GM12878 (cell line): ENCODE results near the gene DPF3. TPM values are rescaled to one million over a fixed set of nuclear protein-coding genes. Genes with fewer than 3 reads are reported as not detected.

Experiments
- BCL11A ChIP-seq: IDR thresholded peaks from 2 replicates; pipeline ENCODE4 v1.6.1; 2011; ENCODE audit warnings: low read depth, low read length
- BRCA1 ChIP-seq: IDR thresholded peaks from 2 replicates; pipeline ENCODE4 v1.6.1; 2011; ENCODE audit warnings: low read depth, low read length, improper control_type of control experiment
- CBFB ChIP-seq: IDR thresholded peaks from 2 replicates; pipeline ENCODE4 v1.6.1; 2016; ENCODE audit warnings: antibody characterized with exemption, low read depth
- CHD1 ChIP-seq: IDR thresholded peaks from 2 replicates; pipeline ENCODE4 v1.6.1; 2012; ENCODE audit warnings: low read depth, low read length, improper control_type of control experiment
- CREB1 ChIP-seq: IDR thresholded peaks from 2 replicates; pipeline ENCODE4 v1.6.1; 2012; ENCODE audit warnings: low read depth, mild to moderate bottlenecking, inconsistent platforms
- CREM ChIP-seq: IDR thresholded peaks from 2 replicates; pipeline ENCODE4 v1.6.1; 2014; ENCODE audit warnings: antibody characterized with exemption, low read depth
- EED ChIP-seq: sonication (generic); IDR thresholded peaks from 2 replicates; pipeline ENCODE4 v1.6.1; 2016; ENCODE audit warnings: antibody characterized with exemption, low read depth
- IKZF1 ChIP-seq: fragments of 450-650 bp; conservative IDR thresholded peaks from 2 replicates; pipeline ENCODE4 v1.6.1; 2017; ENCODE audit warnings: antibody characterized with exemption, mild to moderate bottlenecking
- IRF4 ChIP-seq: IDR thresholded peaks from 2 replicates; pipeline ENCODE4 v1.6.1; 2011; ENCODE audit warnings: low read depth, low read length
- JUNB ChIP-seq: IDR thresholded peaks from 2 replicates; pipeline ENCODE4 v1.6.1; 2016; ENCODE audit warnings: antibody characterized with exemption, mild to moderate bottlenecking
- LARP7 ChIP-seq: fragments of 450-650 bp; IDR thresholded peaks from 2 replicates; pipeline ENCODE4 v1.6.1; 2017; ENCODE audit warnings: mild to moderate bottlenecking
- MTA2 ChIP-seq: fragments of 450-650 bp; IDR thresholded peaks from 2 replicates; pipeline ENCODE4 v1.6.1; 2016; ENCODE audit warnings: low read depth, mild to moderate bottlenecking, moderate library complexity
- MYB ChIP-seq: fragments of 150-350 bp; IDR thresholded peaks from 2 replicates; pipeline ENCODE4 v1.6.1; 2014; ENCODE audit warnings: mild to moderate bottlenecking, low read depth, low read length, borderline replicate concordance
- NBN ChIP-seq: fragments of 450-650 bp; IDR thresholded peaks from 2 replicates; pipeline ENCODE4 v1.6.1; 2016
- NFIC ChIP-seq: IDR thresholded peaks from 2 replicates; pipeline ENCODE4 v1.6.1; 2012; ENCODE audit warnings: low read depth, mild to moderate bottlenecking, inconsistent platforms, low read length, moderate library complexity
- POLR2AphosphoS5 ChIP-seq: IDR thresholded peaks from 2 replicates; pipeline ENCODE4 v1.6.1; 2011; ENCODE audit warnings: mild to moderate bottlenecking, low read length, inconsistent platforms
- RUNX3 ChIP-seq: IDR thresholded peaks from 2 replicates; pipeline ENCODE4 v1.6.1; 2012; ENCODE audit warnings: low read length, inconsistent platforms
- SMAD5 ChIP-seq: IDR thresholded peaks from 2 replicates; pipeline ENCODE4 v1.6.1; 2016; ENCODE audit warnings: antibody characterized with exemption, low read depth
- YY1 ChIP-seq: IDR thresholded peaks from 2 replicates; pipeline ENCODE4 v1.6.1; 2011; ENCODE audit warnings: low read depth, mild to moderate bottlenecking, low read length
- ZNF384 ChIP-seq: IDR thresholded peaks from 2 replicates; pipeline ENCODE4 v1.6.1; 2012; ENCODE audit warnings: low read depth, mild to moderate bottlenecking, low read length, improper control_type of control experiment, borderline replicate concordance
- ZZZ3 ChIP-seq: IDR thresholded peaks from 2 replicates; pipeline ENCODE4 v1.6.1; 2011; ENCODE audit warnings: low read depth; ENCODE audit not compliant: control insufficient read depth, insufficient read length
- polyA plus RNA-seq, 11 experiments: library from polyadenylated mRNA; depleted of rRNA in 4 of 11; unstranded in 6 of 11; stranded (reverse) in 5 of 11; fragments of >200 nt; fragmentation: Nextera tagmentation in 4 of 11; fragmentation: Illumina TruSeq in 1 of 11; extraction: Ambion mirVana in 4 of 11; extraction: Trizol in 1 of 11; gene quantifications; 1 replicate in 1 of 11; 2 replicates in 10 of 11; pipeline versions ENCODE4 v1.2.1 to v1.2.3, GENCODE V29; 2011 to 2016; ENCODE audit warnings: inconsistent platforms in 2 of 11, missing spikeins in 2 of 11, low read depth in 1 of 11
- total RNA-seq, 4 experiments: library from RNA; depleted of rRNA in 3 of 4; stranded (reverse); fragments of >200 nt in 3 of 4; fragmentation: Illumina TruSeq in 1 of 4; extraction: Trizol in 1 of 4; gene quantifications; 2 replicates each; pipeline versions ENCODE4 v1.2.1 to v1.2.3, GENCODE V29; 2013 to 2021
- TF ChIP-seq, protein P1 (sequence below): fragments of 450-650 bp; conservative IDR thresholded peaks from 2 replicates; pipeline ENCODE4 v1.6.1; 2017; ENCODE audit warnings: mild to moderate bottlenecking, moderate library complexity
- TF ChIP-seq, protein P2 (sequence below): fragments of 450-650 bp; IDR thresholded peaks from 2 replicates; pipeline ENCODE4 v1.6.1; 2016; ENCODE audit warnings: mild to moderate bottlenecking, moderate library complexity, borderline replicate concordance
- TF ChIP-seq, protein P3 (sequence below): IDR thresholded peaks from 2 replicates; pipeline ENCODE4 v1.6.1; 2011; ENCODE audit warnings: mild to moderate bottlenecking, low read depth, low read length, moderate library complexity; ENCODE audit not compliant: insufficient replicate concordance

Gene DPF3
- total and polyA plus RNA-seq, 10 of the 15 experiments (the other 5 are each of a cell fraction or from before 2014, with no cell fraction given) = 0.69 to 8.0 (median 2.2) TPM

DNA sequence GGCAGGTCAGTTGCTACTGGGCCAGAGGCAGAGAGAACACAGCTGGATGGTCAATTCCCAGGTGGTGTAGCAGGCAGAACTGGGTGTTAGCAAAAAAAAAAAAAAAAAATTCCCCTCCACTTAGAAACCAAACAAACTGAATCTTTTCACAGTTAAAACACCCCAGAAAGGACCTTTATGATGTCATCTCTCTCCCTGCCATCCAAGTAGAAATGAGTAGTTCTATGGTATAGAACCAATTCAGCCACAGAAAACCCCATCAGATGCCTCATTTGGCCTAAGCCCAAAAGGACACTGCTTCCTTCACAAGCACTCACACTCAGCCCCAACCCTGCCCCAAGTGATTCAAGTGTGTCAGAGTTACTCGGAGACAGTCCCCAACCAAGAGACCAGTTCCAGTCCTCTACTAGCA lies 230.8 kb downstream of the DPF3 start (continued):
- TF ChIP-seq BCL11A = no peak
- TF ChIP-seq CBFB = no peak
- TF ChIP-seq LARP7 = no peak
- TF ChIP-seq RUNX3 = peak; percentile 33; the same call in 1 of the 2 replicates
- TF ChIP-seq SMAD5 = no peak
- TF ChIP-seq, protein P1, sequence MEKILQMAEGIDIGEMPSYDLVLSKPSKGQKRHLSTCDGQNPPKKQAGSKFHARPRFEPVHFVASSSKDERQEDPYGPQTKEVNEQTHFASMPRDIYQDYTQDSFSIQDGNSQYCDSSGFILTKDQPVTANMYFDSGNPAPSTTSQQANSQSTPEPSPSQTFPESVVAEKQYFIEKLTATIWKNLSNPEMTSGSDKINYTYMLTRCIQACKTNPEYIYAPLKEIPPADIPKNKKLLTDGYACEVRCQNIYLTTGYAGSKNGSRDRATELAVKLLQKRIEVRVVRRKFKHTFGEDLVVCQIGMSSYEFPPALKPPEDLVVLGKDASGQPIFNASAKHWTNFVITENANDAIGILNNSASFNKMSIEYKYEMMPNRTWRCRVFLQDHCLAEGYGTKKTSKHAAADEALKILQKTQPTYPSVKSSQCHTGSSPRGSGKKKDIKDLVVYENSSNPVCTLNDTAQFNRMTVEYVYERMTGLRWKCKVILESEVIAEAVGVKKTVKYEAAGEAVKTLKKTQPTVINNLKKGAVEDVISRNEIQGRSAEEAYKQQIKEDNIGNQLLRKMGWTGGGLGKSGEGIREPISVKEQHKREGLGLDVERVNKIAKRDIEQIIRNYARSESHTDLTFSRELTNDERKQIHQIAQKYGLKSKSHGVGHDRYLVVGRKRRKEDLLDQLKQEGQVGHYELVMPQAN = no peak
- peak; percentile 94 for TF ChIP-seq ZNF384
- no peak for TF ChIP-seq YY1
- no peak for TF ChIP-seq POLR2AphosphoS5
- TF ChIP-seq, protein P2, sequence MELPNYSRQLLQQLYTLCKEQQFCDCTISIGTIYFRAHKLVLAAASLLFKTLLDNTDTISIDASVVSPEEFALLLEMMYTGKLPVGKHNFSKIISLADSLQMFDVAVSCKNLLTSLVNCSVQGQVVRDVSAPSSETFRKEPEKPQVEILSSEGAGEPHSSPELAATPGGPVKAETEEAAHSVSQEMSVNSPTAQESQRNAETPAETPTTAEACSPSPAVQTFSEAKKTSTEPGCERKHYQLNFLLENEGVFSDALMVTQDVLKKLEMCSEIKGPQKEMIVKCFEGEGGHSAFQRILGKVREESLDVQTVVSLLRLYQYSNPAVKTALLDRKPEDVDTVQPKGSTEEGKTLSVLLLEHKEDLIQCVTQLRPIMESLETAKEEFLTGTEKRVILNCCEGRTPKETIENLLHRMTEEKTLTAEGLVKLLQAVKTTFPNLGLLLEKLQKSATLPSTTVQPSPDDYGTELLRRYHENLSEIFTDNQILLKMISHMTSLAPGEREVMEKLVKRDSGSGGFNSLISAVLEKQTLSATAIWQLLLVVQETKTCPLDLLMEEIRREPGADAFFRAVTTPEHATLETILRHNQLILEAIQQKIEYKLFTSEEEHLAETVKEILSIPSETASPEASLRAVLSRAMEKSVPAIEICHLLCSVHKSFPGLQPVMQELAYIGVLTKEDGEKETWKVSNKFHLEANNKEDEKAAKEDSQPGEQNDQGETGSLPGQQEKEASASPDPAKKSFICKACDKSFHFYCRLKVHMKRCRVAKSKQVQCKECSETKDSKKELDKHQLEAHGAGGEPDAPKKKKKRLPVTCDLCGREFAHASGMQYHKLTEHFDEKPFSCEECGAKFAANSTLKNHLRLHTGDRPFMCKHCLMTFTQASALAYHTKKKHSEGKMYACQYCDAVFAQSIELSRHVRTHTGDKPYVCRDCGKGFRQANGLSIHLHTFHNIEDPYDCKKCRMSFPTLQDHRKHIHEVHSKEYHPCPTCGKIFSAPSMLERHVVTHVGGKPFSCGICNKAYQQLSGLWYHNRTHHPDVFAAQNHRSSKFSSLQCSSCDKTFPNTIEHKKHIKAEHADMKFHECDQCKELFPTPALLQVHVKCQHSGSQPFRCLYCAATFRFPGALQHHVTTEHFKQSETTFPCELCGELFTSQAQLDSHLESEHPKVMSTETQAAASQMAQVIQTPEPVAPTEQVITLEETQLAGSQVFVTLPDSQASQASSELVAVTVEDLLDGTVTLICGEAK = no peak
- TF ChIP-seq, protein P3, sequence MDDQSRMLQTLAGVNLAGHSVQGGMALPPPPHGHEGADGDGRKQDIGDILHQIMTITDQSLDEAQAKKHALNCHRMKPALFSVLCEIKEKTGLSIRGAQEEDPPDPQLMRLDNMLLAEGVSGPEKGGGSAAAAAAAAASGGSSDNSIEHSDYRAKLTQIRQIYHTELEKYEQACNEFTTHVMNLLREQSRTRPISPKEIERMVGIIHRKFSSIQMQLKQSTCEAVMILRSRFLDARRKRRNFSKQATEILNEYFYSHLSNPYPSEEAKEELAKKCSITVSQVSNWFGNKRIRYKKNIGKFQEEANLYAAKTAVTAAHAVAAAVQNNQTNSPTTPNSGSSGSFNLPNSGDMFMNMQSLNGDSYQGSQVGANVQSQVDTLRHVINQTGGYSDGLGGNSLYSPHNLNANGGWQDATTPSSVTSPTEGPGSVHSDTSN = no peak
- peak; percentile 46; the same call in 1 of the 2 replicates for TF ChIP-seq CREB1
- TF ChIP-seq NFIC = peak; percentile 39; the same call in 1 of the 2 replicates
- peak; percentile 60 for TF ChIP-seq MTA2
- 0 out of 2 replicates have a peak, but pooled peaks have one; percentile 49 for TF ChIP-seq MYB
- TF ChIP-seq IRF4 = no peak
- no peak for TF ChIP-seq ZZZ3
- TF ChIP-seq EED = no peak
- no peak for TF ChIP-seq BRCA1
- peak; percentile 58 for TF ChIP-seq CREM
- TF ChIP-seq JUNB = peak; percentile 63
- TF ChIP-seq IKZF1 = 0 out of 2 replicates have a peak, but pooled peaks have one; percentile 21
- 0 out of 2 replicates have a peak, but pooled peaks have one; percentile 49 for TF ChIP-seq NBN
- no peak for TF ChIP-seq CHD1
